SKM-1 treated with dmso at 0.1 percent for 144 hours (cell line): ENCODE measurements around the gene TADA2A.

Source experiments
- DNase-seq: peaks from one replicate; lab custom pipeline; 2025; ENCODE audit not compliant: unreplicated experiment; lab: John Stamatoyannopoulos, UW

TADA2A gene

GRCh38 chr17:37521821-37522220 lies 115.1 kb downstream of the TADA2A start:
- DNase-seq: no peak

GRCh38 chr17:37523715-37524219 lies 117.1 kb downstream of the TADA2A start:
- no peak for DNase-seq

GRCh38 chr17:37527249-37527851 lies 120.7 kb downstream of the TADA2A start:
- peak; percentile 27 for DNase-seq
